HG02610 (cell line): ENCODE results near the gene RGCC.
"Not testable (repeated sequence)": the region's sequence is repeated elsewhere in the genome, so short reads cannot be mapped to it uniquely, and the experiment has no call there.

Experiments
- ATAC-seq: cut with Tn5 transposase; IDR thresholded peaks from one replicate; pipeline ENCODE4 v1.9.1; 2021; ENCODE audit warnings: mild to moderate bottlenecking, moderate library complexity; ENCODE audit not compliant: unreplicated experiment

The RGCC gene

DNA sequence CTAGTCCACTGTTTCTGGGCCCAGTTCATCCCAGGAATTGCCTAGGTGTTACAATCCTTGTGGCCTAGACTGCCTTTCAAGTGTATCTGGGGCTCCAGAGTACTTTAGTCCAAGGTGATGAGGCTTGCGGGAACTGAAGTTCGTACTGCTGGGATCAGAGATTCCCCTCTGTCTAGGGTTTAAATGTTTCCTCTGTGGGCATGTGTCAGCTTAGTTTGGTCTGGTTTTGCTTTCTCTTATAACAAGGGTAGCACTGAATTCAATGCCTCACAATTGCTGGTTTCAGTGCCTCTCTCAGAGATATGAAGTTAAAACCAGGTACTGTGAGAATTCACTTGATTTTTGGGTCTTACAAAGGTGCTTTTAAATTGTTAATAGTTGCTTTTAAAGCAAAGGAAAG is 30.8 kb downstream of the RGCC start:
- ATAC-seq = peak; percentile 60

- no peak for ATAC-seq
These were observed 33.1 kb downstream of the RGCC start for GRCh38 chr13:41490371-41491015.

- no peak for ATAC-seq
These were observed 34.1 kb downstream of the RGCC start for GRCh38 chr13:41491436-41491835.

GRCh38 chr13:41492432-41493260 is 35.3 kb downstream of the RGCC start:
- peak; percentile 60 for ATAC-seq

DNA sequence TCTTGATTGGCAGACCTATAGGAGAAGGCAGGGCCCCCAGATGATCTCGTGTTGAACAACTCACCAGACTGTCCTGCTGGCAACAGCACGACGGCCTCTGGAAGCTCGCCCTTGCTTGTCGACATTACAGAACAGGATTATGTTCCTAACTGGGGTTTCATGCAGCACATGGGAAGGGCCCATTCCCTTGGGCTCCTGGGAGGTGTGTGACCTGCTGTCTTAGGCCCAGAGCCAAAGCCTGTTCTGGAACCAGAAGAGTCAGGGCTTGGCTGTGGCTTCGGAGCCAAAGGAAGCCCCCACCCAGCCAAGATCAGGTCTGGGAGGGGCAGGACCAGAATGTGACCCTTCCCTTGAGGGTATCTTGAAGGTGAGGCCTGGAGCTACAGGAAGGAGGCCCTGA is 36.9 kb downstream of the RGCC start:
- no peak for ATAC-seq

- ATAC-seq = no peak
These were observed 37.7 kb downstream of the RGCC start for GRCh38 chr13:41495044-41495443.

GRCh38 chr13:41496420-41497234 is 39.3 kb downstream of the RGCC start:
- ATAC-seq = no peak

GRCh38 chr13:41497436-41497835 is 40.1 kb downstream of the RGCC start:
- no peak for ATAC-seq

DNA sequence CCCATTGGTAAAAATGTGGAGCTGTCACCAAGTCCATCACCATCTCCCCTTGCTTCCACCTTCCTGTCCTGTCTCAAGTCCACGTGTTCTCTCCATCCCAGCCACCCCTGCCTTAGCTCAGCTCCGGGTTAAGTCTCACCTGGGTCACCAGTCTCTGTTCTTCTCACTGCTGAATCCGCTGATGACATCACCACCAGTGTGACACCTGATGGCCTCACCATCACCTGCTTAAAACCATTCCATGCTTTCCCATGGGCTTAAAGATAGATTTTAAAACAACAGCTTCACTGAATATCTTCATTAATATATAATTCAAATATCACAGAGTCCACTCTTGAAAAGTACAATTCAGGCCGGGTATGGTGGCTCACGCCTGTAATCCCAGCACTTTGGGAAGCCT is 42.1 kb downstream of the RGCC start:
- no peak for ATAC-seq

- ATAC-seq = no peak
These were observed 43.2 kb downstream of the RGCC start for GRCh38 chr13:41500511-41500910.

GRCh38 chr13:41501281-41501680 is 43.9 kb downstream of the RGCC start:
- ATAC-seq = no peak

DNA sequence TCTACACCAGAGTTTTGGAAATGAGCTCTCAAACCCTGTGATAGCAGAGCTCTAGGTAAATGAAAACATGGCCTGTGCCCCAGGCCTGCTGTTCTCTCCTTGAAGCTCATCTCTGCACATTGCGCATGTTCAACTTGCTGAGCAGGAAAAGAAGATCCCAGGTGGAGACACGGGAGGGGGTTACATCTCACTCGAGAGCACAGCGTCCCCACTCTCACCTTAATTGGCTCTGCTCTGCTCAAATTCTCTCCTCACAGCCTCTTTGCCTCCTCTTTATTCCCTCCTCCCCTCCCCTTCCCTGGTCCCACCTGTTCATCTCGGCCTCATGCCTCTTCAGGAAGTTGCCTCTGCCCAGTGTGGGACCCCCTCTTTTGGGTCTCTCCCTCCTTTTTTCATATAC is 44.7 kb downstream of the RGCC start:
- no peak for ATAC-seq

DNA sequence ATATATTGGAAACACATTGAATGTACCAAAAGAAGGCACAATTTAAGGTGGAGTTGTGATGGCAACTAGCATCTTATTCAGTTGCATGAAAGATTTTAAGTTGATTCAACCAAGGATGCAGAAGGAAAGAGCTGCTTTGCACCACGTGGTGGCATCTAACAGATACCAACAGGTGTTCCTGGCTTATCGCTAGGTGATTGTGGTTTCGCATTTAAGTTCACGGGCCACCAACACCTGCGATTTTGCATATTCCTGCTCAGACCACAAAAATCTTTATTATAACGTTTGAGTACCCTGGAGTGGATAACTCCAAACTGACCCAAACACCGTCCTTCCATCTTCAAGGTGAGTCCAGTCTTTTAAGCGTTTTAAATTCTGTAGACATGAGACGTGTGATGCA is 45.3 kb downstream of the RGCC start:
- ATAC-seq = peak; percentile 57

DNA sequence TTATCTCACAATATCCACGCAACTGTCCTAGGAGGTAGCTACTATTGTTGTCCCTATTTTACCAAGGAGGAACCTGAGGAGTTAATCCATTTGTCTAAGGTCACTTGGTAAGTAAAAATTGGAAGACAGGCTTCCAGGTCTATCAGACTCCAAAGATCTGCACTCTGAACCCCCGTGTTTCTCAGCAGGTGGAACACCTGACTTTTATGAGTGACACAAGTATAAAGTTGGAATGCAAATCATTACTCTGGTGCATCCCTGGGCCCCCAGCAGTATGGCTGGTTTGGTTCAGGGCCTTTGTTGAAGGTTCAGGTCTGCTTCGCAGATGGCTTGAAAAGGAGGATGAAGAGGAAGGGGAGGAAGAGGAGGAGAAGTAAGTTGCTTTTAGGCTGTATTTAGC is 46.0 kb downstream of the RGCC start:
- ATAC-seq = no peak

DNA sequence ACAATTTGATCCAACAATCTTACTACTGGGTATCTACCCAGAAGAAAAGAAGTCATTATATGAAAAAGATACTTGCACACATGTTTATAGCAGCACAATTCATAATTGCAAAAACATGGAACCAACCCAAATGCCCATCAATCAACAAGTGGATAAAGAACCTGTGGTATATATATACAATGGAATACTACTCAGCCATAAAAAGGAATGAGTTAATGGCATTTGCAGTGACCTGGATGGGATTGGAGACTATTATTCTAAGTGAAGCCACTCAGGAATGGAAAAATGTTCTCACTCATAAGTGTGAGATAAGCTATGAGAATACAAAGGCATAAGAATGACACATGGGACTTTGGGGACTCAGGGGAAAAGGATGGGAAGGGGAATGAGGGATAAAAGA is 47.3 kb downstream of the RGCC start:
- ATAC-seq = not testable (repeated sequence)

DNA sequence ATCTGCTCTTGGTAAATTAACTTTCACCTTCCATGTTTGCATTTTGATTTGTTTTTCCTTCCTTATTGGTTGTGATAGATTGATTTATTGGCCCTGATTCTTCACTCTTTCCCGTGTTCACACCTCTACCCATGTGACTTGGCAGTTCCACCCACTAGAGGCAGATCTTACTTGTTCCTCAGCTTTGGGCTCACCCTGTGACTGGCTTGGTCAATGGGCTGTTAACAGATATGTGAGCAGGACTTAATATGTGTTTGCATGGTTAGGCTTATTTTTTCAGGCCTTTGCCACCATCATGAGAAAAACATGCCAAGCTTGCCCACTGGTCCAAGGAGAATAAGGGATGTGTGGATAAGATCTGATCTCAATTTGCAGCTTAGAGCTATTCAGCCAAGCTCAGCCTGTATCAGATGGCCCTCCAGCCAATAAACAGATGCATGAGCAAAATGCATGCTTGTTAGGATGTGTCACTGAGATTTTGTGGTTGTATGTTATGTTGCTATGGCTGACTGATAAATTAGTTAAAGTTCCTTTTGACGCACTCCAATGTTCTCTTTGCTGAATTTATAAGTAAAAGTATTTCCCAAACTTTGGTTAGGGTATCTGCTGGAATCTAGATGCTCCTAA is 48.0 kb downstream of the RGCC start:
- no peak for ATAC-seq

DNA sequence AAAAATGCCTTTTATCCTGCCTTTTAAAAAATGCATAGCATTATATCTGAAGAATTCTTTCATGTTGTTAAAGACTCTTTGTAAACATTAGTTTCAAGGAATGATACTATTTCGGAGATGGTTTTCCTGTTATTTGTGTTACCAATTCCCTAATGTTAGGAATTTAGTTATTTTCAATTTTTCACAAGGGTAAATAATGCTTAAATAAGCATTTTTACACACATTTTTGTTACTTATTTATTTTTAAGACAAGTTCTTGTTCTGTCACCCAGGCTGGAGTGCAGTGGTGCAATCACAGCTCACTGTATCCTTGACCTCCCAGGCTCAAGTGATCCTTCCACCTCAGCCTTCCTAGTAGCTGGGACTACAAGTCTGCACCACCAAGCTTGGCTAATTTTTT is 49.0 kb downstream of the RGCC start:
- no peak for ATAC-seq

- ATAC-seq = no peak
These were observed 52.6 kb downstream of the RGCC start for GRCh38 chr13:41509971-41510370.

DNA sequence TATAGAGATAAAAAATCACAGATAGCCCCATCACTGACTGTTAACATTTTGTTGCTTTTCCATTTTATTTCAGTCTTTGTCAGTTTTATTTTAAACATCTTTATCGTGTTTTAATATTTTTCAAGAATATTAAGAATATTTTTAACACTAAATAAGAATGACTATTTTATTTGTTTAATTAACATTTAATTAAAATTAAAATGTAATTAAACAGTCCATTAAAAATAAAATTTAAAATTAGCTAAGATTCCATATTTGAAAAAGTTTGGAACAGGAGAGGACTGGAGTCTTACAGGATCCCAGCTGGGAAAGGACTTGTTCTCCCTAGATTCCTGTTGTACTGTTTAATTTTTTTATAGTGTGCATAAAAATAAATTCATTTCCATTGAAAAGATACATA is 54.5 kb downstream of the RGCC start:
- no peak for ATAC-seq

- ATAC-seq = no peak
These were observed 55.1 kb downstream of the RGCC start for GRCh38 chr13:41512441-41512840.

- no peak for ATAC-seq
These were observed 56.2 kb downstream of the RGCC start for GRCh38 chr13:41513600-41513999.
